ENCODE data around the gene ZNRF3.

Gene ZNRF3

GRCh38 chr22:28980326-28980725 lies 97.0 kb downstream of the ZNRF3 start:
- no peak overlapping the region for H3K4me3 ChIP-seq (replicated peaks; ENCODE audit: low read depth, low read length)
- DNase-seq (ENCODE audit: extremely low read depth, low read depth) = no peak
- TF ChIP-seq, protein P1, sequence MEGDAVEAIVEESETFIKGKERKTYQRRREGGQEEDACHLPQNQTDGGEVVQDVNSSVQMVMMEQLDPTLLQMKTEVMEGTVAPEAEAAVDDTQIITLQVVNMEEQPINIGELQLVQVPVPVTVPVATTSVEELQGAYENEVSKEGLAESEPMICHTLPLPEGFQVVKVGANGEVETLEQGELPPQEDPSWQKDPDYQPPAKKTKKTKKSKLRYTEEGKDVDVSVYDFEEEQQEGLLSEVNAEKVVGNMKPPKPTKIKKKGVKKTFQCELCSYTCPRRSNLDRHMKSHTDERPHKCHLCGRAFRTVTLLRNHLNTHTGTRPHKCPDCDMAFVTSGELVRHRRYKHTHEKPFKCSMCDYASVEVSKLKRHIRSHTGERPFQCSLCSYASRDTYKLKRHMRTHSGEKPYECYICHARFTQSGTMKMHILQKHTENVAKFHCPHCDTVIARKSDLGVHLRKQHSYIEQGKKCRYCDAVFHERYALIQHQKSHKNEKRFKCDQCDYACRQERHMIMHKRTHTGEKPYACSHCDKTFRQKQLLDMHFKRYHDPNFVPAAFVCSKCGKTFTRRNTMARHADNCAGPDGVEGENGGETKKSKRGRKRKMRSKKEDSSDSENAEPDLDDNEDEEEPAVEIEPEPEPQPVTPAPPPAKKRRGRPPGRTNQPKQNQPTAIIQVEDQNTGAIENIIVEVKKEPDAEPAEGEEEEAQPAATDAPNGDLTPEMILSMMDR (IDR thresholded peaks at IDR 0.05; ENCODE audit: low read depth, low read length, missing control alignments) = no peak

DNA sequence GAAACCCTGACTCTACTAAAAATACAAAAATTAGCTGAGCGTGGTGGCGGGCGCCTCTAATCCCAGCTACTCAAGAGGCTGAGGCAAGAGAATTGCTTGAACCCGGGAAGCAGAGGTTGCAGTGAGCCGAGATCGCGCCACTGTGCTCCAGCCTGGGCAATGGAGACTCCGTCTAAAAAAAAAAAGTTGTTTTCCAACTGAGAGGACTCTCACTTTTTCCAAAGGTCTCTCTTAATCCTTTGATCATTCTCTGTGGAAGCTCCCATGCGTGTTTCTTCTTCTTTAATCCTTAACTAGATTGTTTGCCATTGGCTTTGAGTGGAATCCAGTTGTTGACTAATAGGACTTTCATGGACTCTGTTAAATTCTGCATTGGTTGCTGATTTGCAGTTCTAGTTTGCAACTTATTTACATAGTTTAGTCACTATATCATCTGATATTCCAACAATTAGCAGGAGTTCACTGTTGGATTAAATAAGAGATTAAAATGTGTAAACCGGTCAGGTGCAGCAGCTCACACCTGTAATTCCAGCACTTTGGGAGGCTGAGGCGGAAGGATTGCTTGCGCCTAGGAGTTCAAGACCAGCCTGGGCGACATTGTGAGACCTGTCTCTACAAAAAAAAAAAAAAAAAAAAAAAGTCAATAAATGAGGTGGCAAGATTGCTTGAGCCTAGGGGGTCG lies 98.6 kb downstream of the ZNRF3 start:
- DNase-seq (ENCODE audit: extremely low read depth, low read depth) = no peak
- TF ChIP-seq, protein P1 (IDR thresholded peaks at IDR 0.05; ENCODE audit: low read depth, low read length, missing control alignments) = no peak
- H3K4me3 ChIP-seq (replicated peaks; ENCODE audit: low read depth, low read length) = no peak overlapping the region

DNA sequence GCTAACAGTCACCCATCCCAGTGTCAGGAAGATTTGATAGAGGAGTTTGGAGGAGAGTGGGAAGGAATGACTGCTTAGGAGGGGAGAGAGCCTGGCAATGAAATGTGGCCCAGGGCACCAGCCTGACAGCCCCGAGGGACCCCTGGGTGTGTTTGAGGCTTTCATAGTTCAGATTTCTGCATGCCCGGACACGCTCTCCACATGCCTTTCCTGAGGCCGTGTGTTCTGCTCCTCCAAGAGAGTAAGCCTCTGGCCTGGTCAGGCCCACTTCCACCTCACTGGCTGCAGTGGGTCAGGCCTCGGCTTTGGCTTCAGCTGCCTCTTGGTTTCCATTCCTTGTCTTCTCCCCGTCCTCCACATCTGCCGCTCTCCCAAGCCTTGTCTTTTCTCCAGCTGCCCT lies 99.8 kb downstream of the ZNRF3 start:
- H3K4me3 ChIP-seq (replicated peaks; ENCODE audit: low read depth, low read length) = no peak overlapping the region
- TF ChIP-seq, protein P1 (IDR thresholded peaks at IDR 0.05; ENCODE audit: low read depth, low read length, missing control alignments) = no peak
- no peak for DNase-seq (ENCODE audit: extremely low read depth, low read depth)

DNA sequence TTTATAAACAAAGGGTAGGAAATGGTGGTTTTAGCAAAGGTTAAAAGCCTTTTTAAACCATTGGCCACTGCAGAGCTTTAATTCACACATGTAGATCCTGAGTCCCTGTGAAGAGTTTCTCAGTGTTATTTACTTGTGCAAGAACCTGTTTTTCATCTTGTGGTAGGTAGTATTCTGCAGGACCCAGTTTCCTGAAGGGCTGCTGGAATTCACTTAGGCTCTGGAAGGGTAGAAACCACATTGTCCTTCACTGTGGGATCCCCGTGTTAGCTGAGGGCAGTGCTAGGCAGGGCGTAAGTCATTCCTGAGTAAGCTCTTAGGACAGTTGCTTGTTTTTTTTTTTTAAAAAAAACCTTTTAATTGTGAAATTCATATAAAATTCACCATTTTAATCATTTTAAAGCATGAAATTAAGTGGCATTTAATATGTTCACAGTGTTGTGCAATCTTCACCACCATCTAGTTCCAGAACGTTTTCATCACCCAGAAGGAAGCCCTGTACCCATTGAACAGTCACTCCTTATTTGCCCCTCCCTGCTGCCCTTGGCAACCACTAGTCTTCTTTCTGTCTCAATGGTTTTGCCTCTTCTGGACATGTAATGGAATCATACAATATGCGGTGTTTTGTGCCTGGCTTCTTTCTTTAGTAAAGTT lies 100.5 kb downstream of the ZNRF3 start:
- no peak for DNase-seq (ENCODE audit: extremely low read depth, low read depth)
- H3K4me3 ChIP-seq (replicated peaks; ENCODE audit: low read depth, low read length) = no peak overlapping the region
- TF ChIP-seq, protein P1 (IDR thresholded peaks at IDR 0.05; ENCODE audit: low read depth, low read length, missing control alignments) = no peak

DNA sequence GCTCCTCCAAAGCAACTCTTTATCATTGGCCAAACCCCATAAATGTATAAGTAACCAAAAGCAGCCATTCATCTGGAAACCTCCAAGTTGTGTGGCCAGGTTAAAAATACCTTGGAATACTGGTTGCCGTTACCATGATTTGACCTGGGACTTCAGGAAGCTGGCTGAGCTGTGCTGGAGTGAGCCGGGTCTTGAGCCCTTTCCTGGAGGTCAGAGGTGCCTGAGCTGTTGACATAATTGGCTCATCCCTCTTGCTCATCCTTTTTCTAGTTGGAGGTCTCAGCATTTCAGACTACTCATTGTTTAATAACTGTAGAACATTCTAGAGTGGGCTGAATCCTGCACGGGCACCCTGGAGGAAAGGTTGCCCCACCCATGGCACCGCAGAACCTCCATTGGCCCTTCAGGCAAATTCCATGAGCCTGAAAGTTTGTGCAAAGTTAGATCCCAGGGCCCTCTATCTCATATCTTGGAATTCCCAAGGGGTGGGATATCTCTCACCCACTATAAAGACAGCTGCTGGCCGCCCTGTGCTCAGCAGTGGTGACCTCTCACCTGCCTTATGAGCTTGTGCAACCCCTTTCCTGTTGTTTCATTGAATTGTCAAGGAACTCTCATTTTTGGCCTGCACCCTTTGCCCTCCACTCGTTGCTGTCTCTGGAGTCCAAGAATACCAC lies 101.2 kb downstream of the ZNRF3 start:
- no peak for DNase-seq (ENCODE audit: extremely low read depth, low read depth)
- TF ChIP-seq, protein P1 (IDR thresholded peaks at IDR 0.05; ENCODE audit: low read depth, low read length, missing control alignments) = no peak
- no peak overlapping the region for H3K4me3 ChIP-seq (replicated peaks; ENCODE audit: low read depth, low read length)

DNA sequence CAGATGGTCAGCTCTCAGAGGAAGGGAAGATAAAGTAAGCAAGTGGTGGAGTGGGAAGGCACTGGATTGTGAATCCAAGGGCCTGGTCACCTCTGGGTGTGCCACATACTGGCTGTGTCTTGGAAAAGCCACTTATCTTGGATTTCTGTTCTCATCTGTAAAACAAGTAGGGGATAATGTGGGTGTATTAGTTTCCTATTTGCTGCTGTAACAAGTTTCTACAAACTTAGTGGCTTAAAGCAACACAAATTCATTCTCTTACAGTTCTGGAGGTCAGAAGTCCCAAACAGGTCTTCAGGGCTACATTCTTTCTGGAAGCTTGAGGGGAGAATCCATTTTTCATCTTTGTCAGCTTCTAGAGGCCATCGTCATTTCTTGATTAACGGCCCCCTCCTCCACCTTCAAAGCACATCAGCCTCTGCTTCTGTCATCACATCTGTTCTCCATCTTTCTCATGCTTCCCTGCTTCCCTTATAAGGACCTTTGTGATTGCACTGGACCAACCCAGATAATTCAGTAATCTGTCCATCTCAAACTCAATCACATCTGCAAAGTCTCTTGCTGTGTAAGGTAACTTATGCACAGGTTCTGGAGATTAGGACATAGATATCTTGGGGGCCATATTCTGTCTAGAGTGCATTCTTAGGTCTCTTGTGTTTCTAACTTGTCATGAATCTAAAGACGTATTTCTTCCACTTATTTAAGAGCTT lies 102.4 kb downstream of the ZNRF3 start:
- DNase-seq (ENCODE audit: extremely low read depth, low read depth) = no peak
- H3K4me3 ChIP-seq (replicated peaks; ENCODE audit: low read depth, low read length) = no peak overlapping the region
- TF ChIP-seq, protein P1 (IDR thresholded peaks at IDR 0.05; ENCODE audit: low read depth, low read length, missing control alignments) = no peak

Measured in HFF-Myc (cell line).